ENCODE results near the gene IGSF3. TPM values are rescaled to one million over a fixed set of nuclear protein-coding genes. Genes with fewer than 3 reads are reported as not detected.

Gene IGSF3
- polyA plus RNA-seq = not detected

DNA sequence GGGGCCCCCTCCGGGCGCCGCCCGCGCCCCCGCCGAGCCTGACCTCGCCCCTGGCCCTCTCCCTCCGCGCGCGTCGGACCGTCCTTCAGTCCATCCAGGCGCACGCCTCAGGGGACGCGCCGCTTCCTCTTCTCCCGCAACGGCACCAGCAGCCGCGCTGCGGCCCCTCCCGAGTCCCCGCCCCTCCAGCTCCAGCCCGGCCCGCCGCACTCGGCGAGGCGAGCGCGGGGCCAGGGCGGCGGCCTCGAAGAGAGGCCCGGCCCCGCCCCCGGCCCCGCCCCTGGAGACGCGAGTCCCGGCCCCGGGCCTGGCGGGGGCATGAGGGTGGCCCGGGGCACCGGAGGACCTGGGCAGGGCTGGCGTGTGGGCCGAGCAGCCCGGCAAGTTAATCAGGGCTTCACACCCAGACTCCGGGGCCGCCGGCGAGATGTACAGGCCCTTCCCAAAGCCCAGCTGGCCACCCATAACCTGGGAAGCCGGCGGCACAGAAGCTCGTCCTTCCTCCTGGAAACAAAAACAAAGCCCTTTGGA lies at the start of gene IGSF3:
TSS of gene IGSF3 (minus strand) at position 159 of the 531 bp plus-strand sequence. CDS start 1,407 bp downstream, outside the sequence.
- Mint-ChIP-seq H3K4me1 (peaks cover 9 to 11% (median 9%) of the 10 kb centered on the region in 3 donors), H3K36me3 (no peaks in the 10 kb centered on the region), H3K27ac (peak within 1 kb of the TSS in 1 of 3 donors; percentile 20), H3K9me3 (no peaks in the 10 kb centered on the region), H3K27me3 (peaks cover 35% of the 10 kb centered on the region), H3K4me3 (peak within 1 kb of the TSS; percentile 70 to 87 (median 77))

DNA sequence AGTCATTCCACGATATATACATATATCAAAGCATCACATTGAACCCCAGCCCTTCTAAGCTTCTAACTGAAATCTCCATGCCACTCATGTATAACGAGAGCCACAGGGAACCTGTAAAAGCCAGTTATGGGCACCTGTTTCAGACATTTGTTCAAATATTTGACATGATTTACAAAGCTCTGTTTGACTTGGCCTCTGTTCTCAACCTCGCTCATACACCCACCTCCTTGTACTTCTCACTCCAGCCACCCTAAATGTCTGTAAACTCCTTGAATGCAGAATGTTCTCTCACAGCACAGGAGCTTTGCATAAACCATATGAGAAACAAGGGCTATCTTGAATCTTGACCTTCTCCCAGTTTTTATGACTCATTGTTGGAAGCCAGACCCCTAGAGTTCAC lies 49.8 kb upstream of the IGSF3 start:
- H3K27me3 Mint-ChIP-seq = peaks cover 11% of the 10 kb centered on the region
- no peaks in the 10 kb centered on the region for H3K4me1 Mint-ChIP-seq
- H3K4me3 Mint-ChIP-seq = no peak overlapping the region
- no peak overlapping the region for H3K27ac Mint-ChIP-seq
- peaks cover 0 to under 1% (median 0%) of the 10 kb centered on the region in 3 donors for H3K9me3 Mint-ChIP-seq
- H3K36me3 Mint-ChIP-seq = no peaks in the 10 kb centered on the region

DNA sequence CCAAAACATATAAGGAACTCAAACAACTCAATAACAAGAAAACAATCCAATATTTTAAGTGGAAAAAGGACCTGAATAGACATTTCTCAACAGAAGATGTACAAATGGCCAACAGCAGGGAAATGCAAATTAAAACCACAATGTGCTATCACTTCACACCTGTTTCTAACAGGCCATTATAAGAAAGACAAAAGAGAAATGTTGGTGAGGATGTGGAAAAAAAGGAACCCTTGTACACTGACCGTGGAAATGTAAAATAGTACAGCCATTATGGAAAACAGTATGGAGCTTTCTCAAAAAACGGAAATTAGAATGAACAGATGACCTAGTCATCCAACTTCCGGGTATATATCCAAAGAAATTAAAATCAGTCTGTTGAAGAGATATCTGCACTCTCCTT lies 48.9 kb upstream of the IGSF3 start:
- Mint-ChIP-seq H3K36me3 (no peaks in the 10 kb centered on the region), H3K27me3 (peaks cover 12% of the 10 kb centered on the region), H3K4me1 (no peaks in the 10 kb centered on the region), H3K27ac (no peak overlapping the region), H3K4me3 (no peak overlapping the region), H3K9me3 (peaks cover 0 to 1% (median 0%) of the 10 kb centered on the region in 3 donors)

DNA sequence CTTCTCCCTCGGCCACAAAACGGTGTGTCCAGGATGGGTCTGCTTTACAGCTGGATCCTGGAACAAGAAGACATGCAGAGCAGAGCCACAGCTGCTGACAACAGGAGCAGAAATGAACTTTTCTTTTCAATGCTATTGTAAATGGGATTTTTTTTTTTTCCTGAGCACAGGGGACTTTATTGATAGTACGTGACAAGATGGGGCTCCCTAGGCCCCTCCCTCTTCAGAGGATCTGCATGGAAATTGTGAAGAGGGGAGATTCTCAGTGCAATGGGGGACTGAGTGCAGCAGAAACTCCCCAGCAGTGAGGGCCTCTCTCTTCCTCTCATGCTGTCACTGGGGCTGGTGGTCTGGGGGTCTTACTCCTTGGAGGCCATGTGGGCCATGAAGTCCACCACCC lies 45.9 kb upstream of the IGSF3 start:
- no peak overlapping the region for H3K27ac Mint-ChIP-seq
- H3K4me1 Mint-ChIP-seq = no peaks in the 10 kb centered on the region
- H3K36me3 Mint-ChIP-seq = no peaks in the 10 kb centered on the region
- peaks cover 0 to 1% (median 0%) of the 10 kb centered on the region in 3 donors for H3K9me3 Mint-ChIP-seq
- H3K27me3 Mint-ChIP-seq = peaks cover 19% of the 10 kb centered on the region
- no peak overlapping the region for H3K4me3 Mint-ChIP-seq

DNA sequence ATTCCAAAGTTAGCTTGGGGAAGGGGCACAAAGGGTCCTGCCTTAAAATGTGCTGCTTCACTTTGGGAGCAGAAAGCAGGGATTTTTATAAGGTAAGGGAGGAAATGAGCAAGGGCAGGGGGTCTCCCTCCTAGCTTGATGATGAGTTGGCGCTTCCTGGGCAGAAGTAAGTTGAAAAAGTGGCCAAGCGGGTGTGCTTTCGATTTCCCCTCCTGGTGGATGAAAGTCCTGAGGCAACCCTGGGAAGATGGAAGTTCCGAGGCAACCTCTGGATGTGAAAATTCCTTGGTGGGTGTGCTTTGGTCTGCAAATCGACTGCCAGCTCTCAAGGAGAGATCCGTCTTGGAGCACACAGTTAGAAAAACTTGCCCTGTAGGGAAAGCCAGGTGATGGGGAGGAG lies 45.0 kb upstream of the IGSF3 start:
- Mint-ChIP-seq H3K4me3 (no peak overlapping the region), H3K9me3 (peaks cover 0 to 1% (median 0%) of the 10 kb centered on the region in 3 donors), H3K4me1 (no peaks in the 10 kb centered on the region), H3K27ac (no peak overlapping the region), H3K27me3 (peaks cover 22% of the 10 kb centered on the region), H3K36me3 (no peaks in the 10 kb centered on the region)

DNA sequence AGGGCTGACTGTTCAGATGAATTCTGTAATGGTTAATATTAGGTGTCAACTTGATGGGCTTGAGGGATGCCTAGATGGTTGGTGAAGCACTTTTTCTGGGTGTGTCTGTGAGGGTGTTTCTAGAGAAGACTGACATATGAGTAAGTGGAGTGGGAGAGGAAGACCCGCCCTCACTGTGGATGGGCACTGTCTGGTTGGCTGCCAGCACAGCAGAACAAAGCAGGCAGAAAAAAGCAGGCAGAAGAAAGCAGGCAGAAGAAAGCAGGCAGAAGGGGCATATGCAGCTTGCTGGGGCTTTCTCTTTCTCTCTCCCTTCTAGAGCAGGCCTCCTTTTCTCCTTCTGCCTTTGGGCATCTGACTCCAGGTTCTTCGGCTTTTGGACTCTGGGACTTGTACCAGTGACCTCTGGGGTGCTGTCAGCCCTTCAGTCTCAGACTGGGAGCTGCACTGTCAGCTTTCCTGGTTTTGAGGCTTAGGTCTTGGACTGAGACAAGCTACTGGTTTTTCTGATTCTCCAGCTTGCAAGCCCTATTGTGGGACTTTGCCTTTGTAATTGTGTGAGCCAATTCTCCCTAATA lies 43.8 kb upstream of the IGSF3 start:
- no peak overlapping the region for H3K27ac Mint-ChIP-seq
- H3K9me3 Mint-ChIP-seq = peaks cover 0 to 1% (median 0%) of the 10 kb centered on the region in 3 donors
- no peaks in the 10 kb centered on the region for H3K36me3 Mint-ChIP-seq
- no peaks in the 10 kb centered on the region for H3K4me1 Mint-ChIP-seq
- H3K27me3 Mint-ChIP-seq = peaks cover 19% of the 10 kb centered on the region
- H3K4me3 Mint-ChIP-seq = no peak overlapping the region

DNA sequence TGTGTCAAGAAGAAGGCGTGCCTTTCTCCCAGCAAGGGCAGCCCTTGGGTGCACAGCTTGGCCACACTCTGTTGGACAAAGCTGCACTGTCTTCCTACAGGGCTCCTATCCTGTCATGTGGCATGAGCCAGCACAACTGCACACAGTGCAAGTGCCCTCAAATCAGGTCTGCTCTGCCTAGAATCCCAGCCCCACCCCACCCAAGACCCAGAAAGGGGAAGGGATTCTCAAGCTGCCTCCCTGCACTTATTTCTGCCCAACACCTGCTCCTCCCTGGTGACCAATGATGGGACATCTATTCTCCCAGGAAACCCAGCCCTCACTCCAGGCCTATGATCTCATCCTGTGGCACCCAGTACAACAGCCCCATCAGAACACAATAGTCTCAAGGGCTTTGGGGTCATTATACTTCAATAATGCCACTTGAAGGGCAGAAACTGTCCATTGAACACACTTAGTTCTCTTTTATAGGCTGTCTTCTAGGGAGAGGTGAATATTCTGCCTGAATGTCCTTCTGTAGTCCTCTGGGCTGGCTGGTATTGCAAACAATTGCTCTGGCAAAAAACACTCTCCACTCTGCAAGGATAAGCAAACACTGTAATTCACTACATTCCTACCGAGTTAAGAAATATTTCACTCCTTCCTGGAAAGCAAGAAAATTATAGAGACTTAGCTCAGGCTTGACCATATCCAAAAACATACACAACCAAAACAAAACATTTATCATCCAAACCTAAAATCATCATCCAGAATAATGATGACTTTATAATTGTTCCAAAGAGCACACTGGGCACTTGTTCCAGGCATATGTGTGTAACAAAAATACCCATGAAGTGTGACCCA lies 43.1 kb upstream of the IGSF3 start:
- Mint-ChIP-seq H3K4me1 (no peaks in the 10 kb centered on the region), H3K36me3 (no peaks in the 10 kb centered on the region), H3K27me3 (peaks cover 17% of the 10 kb centered on the region), H3K9me3 (peaks cover 0 to 1% (median 0%) of the 10 kb centered on the region in 3 donors), H3K27ac (no peak overlapping the region), H3K4me3 (no peak overlapping the region)

DNA sequence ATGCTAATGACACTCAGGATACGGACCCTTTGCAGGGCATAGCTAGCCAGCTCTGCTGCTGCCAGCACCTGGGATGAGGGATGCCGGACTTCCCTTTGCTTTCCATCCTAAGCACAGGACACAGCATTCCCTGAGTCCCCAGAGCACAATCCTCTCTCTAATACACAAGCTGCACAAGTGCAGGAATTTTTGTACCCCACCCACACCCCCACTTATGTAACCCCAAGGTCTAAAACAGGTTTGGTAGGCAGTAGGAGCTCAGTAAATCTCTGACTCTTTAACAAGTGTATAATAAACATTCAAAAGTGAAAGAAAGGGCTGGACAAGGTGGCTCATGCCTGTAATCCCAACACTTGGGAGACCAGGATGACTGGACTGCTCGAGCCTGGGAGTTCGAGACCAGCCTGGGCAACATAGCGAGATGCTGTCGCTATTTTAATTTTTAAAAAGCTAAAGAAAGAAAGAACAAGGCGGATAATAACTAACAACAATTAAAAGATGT lies 42.2 kb upstream of the IGSF3 start:
- H3K4me3 Mint-ChIP-seq = no peak overlapping the region
- H3K9me3 Mint-ChIP-seq = peaks cover 0 to 3% (median 0%) of the 10 kb centered on the region in 3 donors

DNA sequence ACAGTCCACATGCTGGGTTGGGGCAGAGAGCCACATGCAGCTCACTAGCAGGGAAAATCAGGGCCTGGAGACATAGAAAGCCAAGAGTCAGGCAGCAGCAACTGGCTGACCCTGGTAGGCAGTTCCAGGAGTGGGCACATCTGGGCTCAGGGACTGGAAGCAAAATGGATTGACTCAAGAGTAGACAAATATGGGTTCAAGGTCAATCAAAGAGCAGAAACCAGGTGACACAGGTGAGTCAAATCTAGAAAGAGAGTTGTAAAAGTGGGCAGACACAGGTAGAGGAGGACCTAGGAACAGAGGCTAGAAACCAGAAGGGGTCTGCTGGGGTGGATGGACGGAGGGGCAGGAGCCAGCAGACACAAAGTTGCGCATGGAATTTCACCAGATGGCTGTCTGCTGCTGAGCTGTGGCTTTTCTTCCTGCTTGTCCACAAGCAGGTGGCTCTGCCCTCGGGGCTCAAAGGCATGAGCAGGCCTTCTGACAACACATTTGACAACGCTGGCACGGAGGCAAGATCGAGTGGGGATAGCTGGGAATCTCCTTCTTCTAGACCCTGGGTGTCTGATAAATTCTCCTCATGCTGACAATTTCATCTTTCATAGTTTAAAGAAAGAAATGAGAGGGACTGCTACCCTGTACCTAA lies 40.8 kb upstream of the IGSF3 start:
- peaks cover 0 to 4% (median 0%) of the 10 kb centered on the region in 3 donors for H3K9me3 Mint-ChIP-seq
- H3K4me3 Mint-ChIP-seq = no peak overlapping the region
- H3K4me1 Mint-ChIP-seq = no peaks in the 10 kb centered on the region
- H3K36me3 Mint-ChIP-seq = no peaks in the 10 kb centered on the region
- H3K27me3 Mint-ChIP-seq = peaks cover 14% of the 10 kb centered on the region
- no peak overlapping the region for H3K27ac Mint-ChIP-seq

More for the DNA sequence above, 42.2 kb upstream of the IGSF3 start:
- Mint-ChIP-seq H3K36me3 (no peaks in the 10 kb centered on the region), H3K27ac (no peak overlapping the region), H3K27me3 (peaks cover 17% of the 10 kb centered on the region), H3K4me1 (no peaks in the 10 kb centered on the region)

DNA sequence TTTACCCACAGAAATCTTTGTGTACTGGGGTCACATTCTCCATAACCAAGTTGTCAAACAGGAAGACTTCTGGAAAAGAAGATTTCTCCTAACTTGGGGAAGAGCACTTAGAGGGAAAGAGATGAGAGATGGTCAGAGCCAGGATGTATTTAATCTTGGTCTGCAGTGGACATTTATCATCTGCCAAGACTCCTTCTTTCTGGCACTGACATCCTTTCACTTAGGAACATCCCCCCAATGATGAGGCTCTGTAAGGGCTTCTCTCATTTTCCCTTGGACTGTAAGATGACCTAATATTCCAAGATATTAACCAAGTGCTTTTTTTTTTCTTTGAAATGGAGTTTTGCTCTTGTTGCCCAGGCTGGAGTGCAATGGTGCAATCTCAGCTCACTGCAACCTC lies 39.3 kb upstream of the IGSF3 start:
- no peaks in the 10 kb centered on the region for H3K4me1 Mint-ChIP-seq
- H3K27ac Mint-ChIP-seq = no peak overlapping the region
- no peak overlapping the region for H3K4me3 Mint-ChIP-seq
- peaks cover 0 to 4% (median 0%) of the 10 kb centered on the region in 3 donors for H3K9me3 Mint-ChIP-seq
- no peaks in the 10 kb centered on the region for H3K36me3 Mint-ChIP-seq
- H3K27me3 Mint-ChIP-seq = peaks cover 11% of the 10 kb centered on the region

DNA sequence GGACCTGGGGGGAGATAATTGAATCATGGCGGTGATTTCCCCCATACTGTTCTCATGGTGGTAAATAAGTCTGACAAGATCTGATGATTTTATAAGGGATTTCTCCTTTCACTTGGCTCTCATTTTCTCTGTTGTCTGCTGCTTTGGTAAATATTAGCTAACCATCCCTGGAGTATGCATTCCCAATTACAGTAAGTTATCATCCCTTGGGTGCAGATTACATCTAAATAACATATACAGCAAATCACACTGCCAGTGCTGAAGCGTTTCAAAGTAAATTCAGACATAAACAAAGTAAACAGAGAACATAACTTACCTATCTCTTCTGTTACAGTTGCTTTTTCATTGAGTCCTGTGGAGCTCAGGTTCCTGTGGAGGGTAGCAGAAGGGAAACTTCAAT lies 38.6 kb upstream of the IGSF3 start:
- Mint-ChIP-seq H3K9me3 (peaks cover 0 to 5% (median 4%) of the 10 kb centered on the region in 3 donors), H3K27ac (no peak overlapping the region), H3K4me3 (no peak overlapping the region), H3K4me1 (no peaks in the 10 kb centered on the region), H3K36me3 (no peaks in the 10 kb centered on the region), H3K27me3 (peaks cover 11% of the 10 kb centered on the region)

DNA sequence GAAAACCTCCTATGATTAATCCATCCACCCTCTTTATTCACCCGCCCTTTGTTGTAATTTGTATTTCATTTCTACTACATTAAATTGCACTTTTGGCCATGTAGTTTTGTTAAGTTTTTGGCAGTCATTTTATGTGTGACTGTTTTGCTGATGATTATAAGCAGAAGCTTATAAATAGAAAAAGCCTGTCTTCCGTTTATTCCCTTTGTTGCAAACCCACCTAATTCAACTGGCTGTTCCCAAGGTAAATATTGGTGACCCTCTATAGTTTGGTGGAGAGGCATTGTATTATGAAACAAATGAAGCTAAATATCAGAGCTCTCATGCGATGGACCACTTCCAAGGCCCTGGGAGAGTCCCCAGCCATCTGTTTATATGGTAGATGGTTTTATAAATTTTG lies 36.7 kb upstream of the IGSF3 start:
- Mint-ChIP-seq H3K4me3 (no peak overlapping the region), H3K36me3 (no peaks in the 10 kb centered on the region), H3K27ac (no peak overlapping the region), H3K4me1 (no peaks in the 10 kb centered on the region), H3K9me3 (peaks cover 0 to 8% (median 4%) of the 10 kb centered on the region in 3 donors), H3K27me3 (peaks cover 7% of the 10 kb centered on the region)

DNA sequence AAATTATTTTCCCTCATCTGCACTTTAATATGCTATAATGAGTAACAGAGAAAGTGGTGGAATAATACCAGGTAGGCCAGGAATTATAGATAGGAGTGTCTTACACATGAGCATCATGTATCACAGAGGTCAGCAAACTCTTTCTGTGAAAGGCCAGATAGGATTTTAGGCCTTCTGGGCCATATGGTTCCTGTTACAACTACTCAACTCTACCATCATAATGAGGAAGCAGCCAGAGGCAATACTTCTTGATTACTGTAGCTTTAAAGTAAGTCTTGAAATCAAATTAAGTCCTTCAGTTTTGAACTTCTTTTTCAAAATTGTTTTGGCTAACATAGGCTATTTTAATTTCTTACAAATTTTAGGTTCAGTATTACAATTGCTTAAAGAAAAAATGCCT lies 32.1 kb upstream of the IGSF3 start:
- Mint-ChIP-seq H3K27me3 (no peaks in the 10 kb centered on the region), H3K36me3 (no peaks in the 10 kb centered on the region), H3K9me3 (peaks cover 0 to 8% (median 1%) of the 10 kb centered on the region in 3 donors), H3K27ac (no peak overlapping the region), H3K4me3 (no peak overlapping the region), H3K4me1 (no peaks in the 10 kb centered on the region)

DNA sequence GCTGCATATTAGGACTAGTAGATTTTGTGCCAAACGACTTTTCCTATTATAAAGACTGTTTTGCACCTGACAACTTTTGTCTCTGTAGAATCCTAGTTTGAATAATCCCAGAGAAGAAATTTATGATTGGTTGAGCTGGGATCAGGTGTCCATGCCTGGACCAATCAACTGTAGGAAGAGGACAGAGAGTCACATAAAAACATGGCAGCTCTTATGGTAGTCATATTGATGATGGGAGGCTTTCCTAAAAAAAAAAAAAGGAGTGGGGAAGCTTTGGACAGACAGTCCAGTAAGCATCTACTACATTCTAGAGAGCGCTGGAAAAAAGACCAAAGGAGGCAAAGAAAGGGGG lies 30.7 kb upstream of the IGSF3 start:
- peaks cover 3% of the 10 kb centered on the region for H3K27me3 Mint-ChIP-seq

More for the DNA sequence above, 30.7 kb upstream of the IGSF3 start:
- H3K4me1 Mint-ChIP-seq = no peaks in the 10 kb centered on the region
- no peak overlapping the region for H3K27ac Mint-ChIP-seq
- H3K9me3 Mint-ChIP-seq = peaks cover 1 to 8% (median 2%) of the 10 kb centered on the region in 3 donors
- H3K36me3 Mint-ChIP-seq = no peaks in the 10 kb centered on the region
- no peak overlapping the region for H3K4me3 Mint-ChIP-seq

Data from IgD-negative memory B cell (primary cell).